ENCODE results near the gene FDX2.

The FDX2 gene

GRCh38 chr19:10332158-10332964, 16.5 kb upstream of the FDX2 start:
- no peak for DNase-seq

DNA sequence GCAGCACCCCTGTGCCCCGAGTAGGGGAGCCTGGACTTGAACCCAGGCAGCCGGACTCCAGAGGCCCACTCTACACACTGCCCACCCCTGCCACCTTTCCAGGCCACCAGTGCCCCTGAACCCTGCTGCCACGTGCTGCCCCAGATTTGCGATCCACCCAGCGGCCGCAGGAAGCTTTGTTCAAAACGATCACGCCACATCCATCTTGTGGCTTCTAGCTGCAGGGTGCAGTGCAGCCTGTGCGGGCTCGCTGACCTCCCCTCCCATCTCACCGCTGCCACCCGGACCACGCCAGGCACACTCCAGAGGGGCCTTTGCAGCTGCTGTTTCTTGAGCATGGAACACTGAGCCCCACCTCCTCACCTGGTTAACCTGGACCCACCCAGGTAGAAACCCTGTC, 13.7 kb upstream of the FDX2 start:
- DNase-seq: no peak

- DNase-seq: no peak
These were observed 13.0 kb upstream of the FDX2 start for GRCh38 chr19:10328558-10329429.

- no peak for DNase-seq
These were observed 12.0 kb upstream of the FDX2 start for GRCh38 chr19:10327793-10328192.

- DNase-seq: no peak
These were observed 9.9 kb upstream of the FDX2 start for GRCh38 chr19:10325732-10326131.

- DNase-seq: no peak
These were observed 6.3 kb upstream of the FDX2 start for GRCh38 chr19:10321874-10322835.

DNA sequence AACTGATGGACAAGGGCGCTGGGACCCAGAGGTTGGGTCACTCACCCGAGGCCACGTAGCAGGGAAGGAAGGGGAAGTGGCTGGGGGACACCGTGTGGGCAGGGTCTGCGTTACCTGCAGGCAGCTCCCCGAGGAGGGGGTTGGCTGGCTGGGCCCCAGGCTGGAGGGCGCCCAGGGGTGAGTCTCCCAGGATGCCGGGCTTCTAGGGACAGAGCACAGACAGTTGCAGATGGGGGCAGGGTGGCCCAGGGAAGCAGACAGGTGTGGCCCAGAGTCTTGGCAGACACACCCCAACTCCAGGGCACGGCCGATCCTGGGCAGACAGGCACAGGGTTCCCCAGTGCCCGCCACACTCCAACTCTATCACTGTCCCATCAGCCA, 5.6 kb upstream of the FDX2 start:
- no peak for DNase-seq

DNA sequence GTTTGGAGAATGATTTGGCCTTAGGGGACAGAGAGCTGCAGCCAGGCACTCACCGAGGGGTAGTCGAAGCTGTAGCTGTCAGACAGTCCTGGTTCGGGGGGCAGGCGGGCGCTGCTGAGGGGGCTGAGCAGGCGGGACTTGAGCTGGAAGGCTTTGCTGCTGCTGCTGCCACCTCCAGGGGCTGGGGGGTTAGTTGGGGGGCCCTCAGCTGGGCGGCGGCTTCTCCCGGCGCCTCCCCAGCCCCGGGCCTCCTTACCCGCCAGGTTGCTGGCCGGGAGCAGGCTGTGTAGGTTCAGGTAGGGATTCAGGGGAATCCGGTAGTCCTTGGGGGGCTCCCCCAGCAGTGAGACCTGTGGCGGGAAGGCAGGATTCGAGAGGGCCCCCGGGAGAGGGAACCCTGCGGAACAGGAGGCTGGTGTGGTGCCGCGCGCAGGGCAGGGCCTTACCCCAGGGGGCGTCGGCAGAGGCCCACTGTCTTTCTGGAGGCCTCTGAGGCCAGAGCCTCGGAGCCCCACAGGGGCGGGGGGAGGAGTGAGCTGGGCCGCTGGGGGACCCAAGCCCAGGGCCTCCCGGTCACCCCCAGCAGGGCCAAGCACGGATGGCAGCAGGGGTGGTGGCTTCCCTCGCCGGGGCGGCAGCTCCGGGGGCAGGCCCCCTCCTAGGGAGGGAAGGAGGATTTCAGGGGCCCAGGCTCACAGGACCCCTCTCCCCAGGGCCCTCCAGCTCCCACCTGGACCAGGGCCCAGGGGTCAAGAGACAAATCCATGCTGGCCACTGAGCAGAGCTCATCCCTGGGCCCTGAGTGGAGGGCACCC, 5.0 kb upstream of the FDX2 start:
- DNase-seq: no peak

GRCh38 chr19:10318807-10319682, 3.2 kb upstream of the FDX2 start:
- no peak for DNase-seq

- no peak for DNase-seq
These were observed 2.1 kb upstream of the FDX2 start for GRCh38 chr19:10317857-10318462.

- no peak for DNase-seq
These were observed 1.4 kb upstream of the FDX2 start for GRCh38 chr19:10317045-10317856.

DNA sequence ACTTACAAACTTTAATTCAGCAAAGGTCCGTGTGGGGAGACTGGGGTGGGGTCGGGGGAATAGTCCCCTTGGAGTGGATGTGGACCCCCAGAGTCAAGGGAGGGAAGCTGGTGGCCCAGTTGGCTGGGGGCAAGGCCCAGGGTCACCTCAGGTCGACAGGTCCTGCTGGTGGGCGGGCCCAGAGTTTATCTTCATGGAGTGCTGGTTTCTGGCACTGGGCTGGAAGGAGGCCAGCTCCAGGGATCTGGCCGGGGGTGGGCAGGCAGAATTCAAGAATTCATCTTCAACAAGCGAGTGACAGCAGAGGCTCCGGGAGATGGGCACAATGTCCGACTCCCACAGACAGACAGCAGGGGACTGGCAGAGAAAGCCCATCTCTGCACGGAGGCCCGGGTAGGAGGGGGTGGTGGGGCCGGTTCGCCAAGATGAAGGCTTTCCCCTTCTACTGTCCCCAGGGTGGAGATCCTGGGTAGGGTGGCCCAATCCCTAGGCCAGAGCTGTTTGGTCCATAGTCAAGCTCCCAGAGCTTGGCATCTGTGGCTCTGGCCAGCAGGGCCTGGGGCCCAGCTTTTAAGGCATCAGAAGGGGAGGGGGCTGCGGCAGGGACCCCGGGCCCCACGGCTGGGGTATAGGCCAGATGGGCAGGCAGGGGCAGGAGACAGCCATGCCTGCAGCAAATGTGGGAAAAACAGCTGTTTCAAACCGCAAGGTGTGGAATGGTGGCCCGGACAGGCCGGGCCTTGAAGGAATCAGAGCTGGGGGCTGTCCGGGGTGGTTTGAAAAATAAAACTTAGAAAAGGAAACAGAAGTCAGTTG, 622 bp upstream of the FDX2 start:
- DNase-seq: no peak

DNA sequence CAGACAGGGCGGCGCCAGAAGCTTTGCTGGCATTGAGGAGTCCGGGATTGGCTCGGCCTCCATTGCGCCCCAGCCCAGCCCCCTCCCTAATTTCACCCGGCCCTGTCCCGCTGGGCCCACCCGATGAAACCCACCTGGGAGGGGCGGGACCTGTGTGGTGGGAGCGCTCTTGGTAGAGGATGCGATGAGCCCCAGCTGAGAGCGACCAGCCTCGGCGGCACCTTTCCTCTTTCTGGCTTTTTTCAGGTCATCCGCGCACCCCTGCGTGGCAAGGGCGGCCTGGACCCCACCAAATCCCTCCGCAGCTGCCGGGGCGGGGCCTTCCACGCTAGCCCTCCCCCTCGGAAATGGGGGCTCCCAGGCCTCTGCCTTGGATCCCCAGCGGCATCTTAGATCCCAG, 6.4 kb downstream of the FDX2 start, which contains the start of gene ZGLP1:
TSS of gene ZGLP1 (minus strand) at position 393 of the 400 bp plus-strand sequence.
- no peak for DNase-seq

DNA sequence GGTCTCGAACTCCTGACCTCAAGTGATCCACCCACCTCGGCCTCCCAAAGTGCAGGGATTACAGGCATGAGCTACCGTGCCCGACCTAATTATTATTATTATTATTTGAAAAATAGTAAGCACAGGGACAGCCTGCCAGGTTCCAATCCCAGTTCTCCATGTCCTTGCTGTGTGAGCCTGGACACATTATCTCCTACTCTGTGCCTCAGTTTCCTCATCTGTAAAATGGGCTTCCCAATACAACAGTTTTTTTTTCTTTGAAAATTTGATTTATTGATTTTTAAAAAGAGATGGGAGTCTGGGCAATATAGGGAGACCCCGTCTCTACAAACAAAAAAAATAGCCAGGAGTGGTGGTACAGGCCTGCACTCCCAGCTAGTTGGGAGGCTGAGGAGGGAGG, 9.5 kb downstream of the FDX2 start:
- DNase-seq: no peak

- no peak for DNase-seq
These were observed 10.5 kb downstream of the FDX2 start for GRCh38 chr19:10305139-10305806.

DNA sequence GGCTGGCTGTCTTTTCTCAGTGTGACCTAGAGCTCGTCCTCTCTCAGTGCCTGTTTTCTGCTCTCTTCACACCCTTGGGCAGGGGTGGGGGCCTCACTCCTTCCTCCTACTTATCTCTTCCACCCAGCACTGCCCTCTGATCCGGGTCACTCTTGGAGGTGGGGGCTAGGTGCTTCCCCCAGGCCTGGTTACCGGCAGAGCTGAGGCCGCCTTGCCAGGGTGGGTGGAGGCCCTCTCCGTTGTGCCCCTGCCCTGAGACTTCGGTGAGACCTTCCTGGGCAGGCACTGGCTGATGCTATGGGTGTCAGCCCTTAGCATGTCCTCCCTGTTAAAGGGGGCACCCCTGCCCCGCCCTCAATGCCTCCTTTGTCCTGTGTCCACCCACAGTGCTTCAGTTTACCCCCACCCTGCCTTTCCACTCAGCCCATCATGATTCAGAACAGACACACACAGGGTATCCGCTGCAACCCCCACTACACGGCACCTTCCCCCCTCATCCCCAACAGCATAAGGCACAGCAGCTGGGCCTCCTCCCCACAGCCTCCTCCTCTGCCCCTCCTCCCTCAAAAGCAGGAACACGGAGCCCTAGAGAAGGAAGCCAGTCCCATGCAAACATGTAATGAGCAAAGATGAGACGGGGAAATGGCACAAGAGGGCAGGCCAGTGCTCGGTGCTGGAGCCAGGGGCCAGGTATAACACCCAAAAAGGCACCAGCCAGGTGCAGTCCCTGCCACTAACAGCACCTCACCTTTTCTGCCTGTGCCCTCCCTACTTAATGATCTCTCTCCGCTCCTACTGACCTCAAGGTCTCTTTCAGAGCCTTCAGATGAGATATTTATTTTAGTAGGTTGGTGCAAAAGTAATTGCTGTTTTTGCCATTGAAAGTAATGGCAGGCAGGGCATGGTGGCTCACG, 16.0 kb downstream of the FDX2 start:
- DNase-seq: no peak
